HG02852 (cell line): ENCODE data around the gene PRKACG.
"Not testable (repeated sequence)": the region's sequence is repeated elsewhere in the genome, so short reads cannot be mapped to it uniquely, and the experiment has no call there.

Source experiments
- ATAC-seq: cut with Tn5 transposase; IDR thresholded peaks from one replicate; pipeline ENCODE4 v1.9.1; 2021; ENCODE audit warnings: mild to moderate bottlenecking, moderate library complexity; ENCODE audit not compliant: unreplicated experiment

PRKACG gene

GRCh38 chr9:69014013-69014412 lies at the start of gene PRKACG:
PRKACG (minus strand) TSS chr9:69014113; CDS start chr9:69014092, 21 bp downstream.
- ATAC-seq: no peak

DNA sequence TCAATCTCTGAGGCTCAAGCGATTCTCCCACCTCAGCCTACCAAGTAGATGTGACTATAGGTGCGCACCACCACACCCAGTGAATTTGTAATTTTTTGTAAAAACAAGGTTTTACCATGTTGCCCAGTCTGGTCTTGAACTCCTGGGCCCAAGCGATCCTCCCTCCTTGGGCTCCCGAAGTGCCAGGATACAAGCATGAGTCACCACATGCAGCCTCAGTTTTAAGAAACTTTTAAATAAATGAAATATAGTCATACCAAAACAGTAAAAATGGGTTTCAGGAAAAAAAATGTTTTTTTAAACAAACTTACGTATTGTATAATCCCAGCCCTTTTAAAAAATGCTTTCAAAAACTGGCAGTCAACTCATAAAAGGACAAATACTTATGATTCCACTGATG lies 48.3 kb upstream of the PRKACG start:
- no peak for ATAC-seq

GRCh38 chr9:69060766-69061165 lies 46.9 kb upstream of the PRKACG start:
- no peak for ATAC-seq

- ATAC-seq: no peak
Observed at GRCh38 chr9:69058101-69058500, 44.2 kb upstream of the PRKACG start.

- no peak for ATAC-seq
Observed at GRCh38 chr9:69056191-69056815, 42.4 kb upstream of the PRKACG start.

- ATAC-seq: no peak
Observed at GRCh38 chr9:69054989-69055388, 41.1 kb upstream of the PRKACG start.

- ATAC-seq: not testable (repeated sequence)
Observed at GRCh38 chr9:69050936-69051335, 37.0 kb upstream of the PRKACG start.

DNA sequence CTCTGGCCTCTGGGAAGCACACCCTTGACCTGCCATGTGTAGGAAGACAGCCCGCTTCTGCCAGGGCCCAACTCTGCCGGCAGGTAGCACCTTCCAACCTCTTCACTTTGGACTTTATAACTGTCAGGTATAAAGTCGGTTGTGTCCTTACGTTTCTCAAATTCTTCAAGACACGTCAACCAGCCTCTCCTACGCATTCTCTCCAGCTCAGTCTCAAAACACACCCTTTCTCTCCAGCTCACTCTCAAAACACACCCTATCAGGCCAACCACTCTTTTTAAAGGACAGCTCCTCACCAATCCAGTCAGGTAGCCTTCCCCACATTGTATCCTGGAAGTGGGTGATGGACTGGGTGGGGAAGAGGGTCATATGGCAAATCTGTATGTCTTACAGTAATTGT lies 35.2 kb upstream of the PRKACG start:
- ATAC-seq: no peak

- ATAC-seq: no peak
Observed at GRCh38 chr9:69047371-69047770, 33.5 kb upstream of the PRKACG start.

DNA sequence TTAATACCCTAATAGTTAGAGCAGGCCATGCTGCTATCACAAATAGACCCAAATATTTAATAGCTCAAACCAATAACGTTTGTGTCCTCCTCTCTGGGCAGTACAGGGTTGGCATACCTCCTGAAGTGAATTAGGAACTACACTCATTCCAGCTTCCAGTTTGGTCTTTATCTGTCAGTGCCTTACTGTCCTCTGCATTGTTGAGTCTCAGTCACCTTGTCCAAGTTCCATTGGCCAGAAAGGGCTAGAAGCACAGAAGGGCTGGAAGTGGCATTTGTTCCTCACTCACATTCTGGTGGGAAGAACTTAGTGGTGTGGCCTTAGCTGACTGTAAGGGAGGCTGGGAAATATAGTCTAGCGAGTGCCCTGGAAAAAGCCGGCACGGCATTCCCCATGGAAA lies 32.8 kb upstream of the PRKACG start:
- ATAC-seq: no peak

GRCh38 chr9:69045821-69046220 lies 31.9 kb upstream of the PRKACG start:
- no peak for ATAC-seq

DNA sequence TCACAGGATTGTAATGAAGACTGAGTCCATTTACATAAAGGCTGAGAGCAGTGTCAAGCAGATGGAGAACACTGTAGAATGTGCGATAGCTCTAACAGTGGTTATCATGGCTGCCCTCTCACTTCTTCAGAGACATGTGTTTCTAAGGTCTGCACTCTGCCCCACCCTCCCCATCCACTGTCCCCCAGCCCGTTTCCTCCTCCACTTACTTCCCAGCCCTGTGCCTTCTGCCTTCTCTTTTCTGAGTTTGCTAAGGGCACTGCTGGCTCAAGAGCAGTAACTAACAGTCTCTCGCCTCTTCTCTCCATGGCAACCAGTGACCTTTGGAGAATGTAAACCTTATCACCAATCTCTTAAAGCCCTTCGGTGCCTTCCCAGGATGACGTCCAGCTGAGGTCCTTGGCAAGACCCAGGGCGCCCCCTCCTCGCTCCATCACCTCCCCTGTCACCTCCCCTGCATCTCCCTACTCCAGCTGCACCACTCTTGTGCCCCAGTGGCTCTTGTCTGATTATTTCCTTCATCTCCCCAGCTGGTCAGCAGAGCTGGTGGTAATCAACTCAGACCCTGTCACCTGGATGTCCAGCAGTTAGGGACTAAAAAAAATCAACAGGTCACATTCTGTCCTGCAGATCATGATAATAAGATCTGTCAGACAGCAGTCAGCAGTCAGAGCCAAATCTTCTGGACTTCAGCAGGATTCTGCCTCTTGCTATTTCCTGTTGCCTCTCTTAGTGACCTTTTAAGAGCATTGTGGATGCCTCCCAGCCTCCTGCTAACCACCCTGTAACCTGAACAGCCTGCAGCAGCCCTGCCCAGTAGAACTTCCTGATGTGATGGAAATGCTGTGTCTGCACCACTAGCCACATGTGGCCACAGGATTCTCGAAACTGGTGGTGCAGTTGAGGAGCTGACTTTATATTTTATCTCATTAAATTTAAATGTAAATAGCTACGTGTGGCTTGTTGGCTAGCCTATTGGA lies 30.6 kb upstream of the PRKACG start:
- no peak for ATAC-seq

- ATAC-seq: no peak
Observed at GRCh38 chr9:69040646-69041045, 26.7 kb upstream of the PRKACG start.

DNA sequence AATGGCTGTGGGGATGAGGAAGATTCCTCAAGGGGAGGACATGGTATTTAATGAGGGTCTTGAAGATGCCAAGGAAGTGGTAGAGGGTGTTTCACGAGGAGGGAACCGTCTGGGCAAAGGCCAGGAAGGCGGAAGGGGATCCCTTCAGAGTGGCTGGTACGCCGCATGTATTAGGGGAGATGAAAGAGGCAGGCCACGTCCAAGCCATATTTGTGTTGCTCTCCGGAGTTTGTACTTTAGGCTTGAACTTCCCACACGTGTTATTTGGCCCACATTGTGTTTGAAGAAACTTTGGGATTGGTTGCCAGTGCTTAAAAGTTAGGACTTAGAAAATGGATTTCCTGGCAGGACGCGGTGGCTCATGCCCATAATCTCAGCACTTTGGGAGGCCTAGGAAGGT lies 22.9 kb upstream of the PRKACG start:
- ATAC-seq: no peak

DNA sequence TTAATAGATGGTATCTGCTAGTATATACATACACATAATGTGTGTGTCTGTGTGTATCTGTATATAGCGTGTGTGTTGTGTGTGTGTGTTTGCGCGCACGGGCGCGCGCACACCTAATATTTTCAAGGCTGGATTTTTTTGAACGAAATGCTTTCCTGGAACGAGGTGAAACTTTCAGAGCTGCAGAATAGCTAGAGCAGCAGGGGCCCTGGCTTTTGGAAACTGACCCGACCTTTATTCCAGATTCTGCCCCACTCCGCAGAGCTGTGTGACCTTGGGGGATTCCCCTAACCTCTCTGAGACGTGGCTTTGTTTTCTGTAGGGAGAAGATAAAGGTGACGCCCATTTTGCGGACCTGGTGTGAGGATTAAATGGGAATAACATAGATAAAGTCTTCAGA lies 22.4 kb upstream of the PRKACG start:
- ATAC-seq: peak; percentile 30

GRCh38 chr9:69035438-69036308 lies 21.8 kb upstream of the PRKACG start, which contains the start of gene FXN:
FXN (plus strand) TSS chr9:69035752; CDS start chr9:69035783, 31 bp downstream.
- ATAC-seq: peak; percentile 91

GRCh38 chr9:69034071-69034470 lies 20.2 kb upstream of the PRKACG start:
- no peak for ATAC-seq

DNA sequence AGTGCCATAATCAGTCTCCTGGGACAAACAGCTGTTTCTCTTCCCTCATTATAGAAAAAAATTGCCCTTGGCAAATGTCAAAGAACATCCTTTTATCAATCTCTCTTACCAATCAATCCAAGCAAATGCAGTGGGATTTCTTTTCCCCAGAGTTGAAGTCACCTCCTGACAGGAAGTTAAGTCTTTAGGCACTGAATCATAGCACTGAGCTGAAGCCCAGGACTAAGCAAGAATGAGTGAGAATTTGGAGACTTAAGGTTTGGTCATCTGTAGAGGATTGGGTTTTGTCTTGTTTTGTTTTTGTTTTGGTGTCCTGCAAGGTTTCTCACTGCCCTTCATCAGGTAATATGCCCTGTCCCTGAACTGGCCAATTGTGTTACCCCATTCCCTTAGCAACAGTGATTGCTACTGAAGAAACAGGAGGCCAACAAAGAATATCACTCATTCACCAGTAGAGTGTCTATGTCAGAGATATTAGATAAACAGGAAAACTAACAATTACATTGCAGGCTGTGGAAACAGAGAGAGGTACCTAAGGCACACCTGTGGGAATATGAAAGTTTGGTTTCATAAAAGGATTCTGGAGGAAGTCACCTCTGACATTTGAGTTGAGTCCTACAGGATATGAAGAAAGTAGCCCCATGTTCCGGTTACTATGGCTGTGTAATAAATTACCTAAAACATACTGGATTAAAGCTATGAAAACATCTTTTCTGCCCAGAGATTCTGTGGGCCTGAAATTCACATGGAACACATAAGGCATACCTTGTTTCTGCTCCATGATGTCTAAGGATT lies 17.1 kb upstream of the PRKACG start:
- no peak for ATAC-seq

- no peak for ATAC-seq
Observed at GRCh38 chr9:69029535-69029934, 15.6 kb upstream of the PRKACG start.

- ATAC-seq: no peak
Observed at GRCh38 chr9:69028754-69029153, 14.8 kb upstream of the PRKACG start.
